ENCODE measurements around the gene ALDH1A3.

The ALDH1A3 gene

GRCh38 chr15:100893261-100893963 is 13.8 kb downstream of the ALDH1A3 start:
- Histone ChIP-seq H3K9me3 (ENCODE audit: severe bottlenecking) (no peaks in the 10 kb centered on the region), H3K27ac (no peak overlapping the region), H3K36me3 (no peaks in the 10 kb centered on the region), H3K27me3 (ENCODE audit: insufficient read depth, low read depth, severe bottlenecking) (no peaks in the 10 kb centered on the region), H3K4me3 (ENCODE audit: low read depth, low read length) (no peak overlapping the region)
- no peak for TF ChIP-seq CTCF (IDR thresholded peaks at IDR 0.05; ENCODE audit: low read depth, low read length)
- DNase-seq, result no peak

- no peak for DNase-seq
- Histone ChIP-seq H3K27me3 (ENCODE audit: insufficient read depth, low read depth, severe bottlenecking) (no peaks in the 10 kb centered on the region), H3K27ac (no peak overlapping the region), H3K36me3 (no peaks in the 10 kb centered on the region), H3K4me3 (ENCODE audit: low read depth, low read length) (no peak overlapping the region), H3K9me3 (ENCODE audit: severe bottlenecking) (no peaks in the 10 kb centered on the region)
- no peak for TF ChIP-seq CTCF (IDR thresholded peaks at IDR 0.05; ENCODE audit: low read depth, low read length)
These were observed 14.3 kb downstream of the ALDH1A3 start for GRCh38 chr15:100893964-100894295.

DNA sequence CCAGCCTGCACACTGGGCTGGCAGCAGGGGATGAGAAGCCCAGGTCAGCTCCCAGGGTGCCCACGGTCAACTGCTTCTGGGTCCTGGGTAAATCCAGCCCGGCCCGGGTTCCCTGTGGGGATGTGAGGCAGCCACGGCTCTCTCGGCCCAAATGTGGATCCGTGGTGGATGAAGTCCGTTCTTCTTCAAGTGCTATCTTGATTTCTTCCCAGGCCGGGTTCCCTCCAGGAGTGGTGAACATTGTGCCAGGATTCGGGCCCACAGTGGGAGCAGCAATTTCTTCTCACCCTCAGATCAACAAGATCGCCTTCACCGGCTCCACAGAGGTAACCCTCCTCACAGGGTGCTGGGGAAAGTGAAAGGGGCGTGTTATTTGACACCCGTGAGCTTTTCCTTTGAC is 16.1 kb downstream of the ALDH1A3 start:
- Histone ChIP-seq H3K9me3 (ENCODE audit: severe bottlenecking) (no peaks in the 10 kb centered on the region), H3K27me3 (ENCODE audit: insufficient read depth, low read depth, severe bottlenecking) (no peaks in the 10 kb centered on the region), H3K4me3 (ENCODE audit: low read depth, low read length) (no peak overlapping the region), H3K27ac (no peak overlapping the region), H3K36me3 (no peaks in the 10 kb centered on the region)
- no peak for TF ChIP-seq CTCF (IDR thresholded peaks at IDR 0.05; ENCODE audit: low read depth, low read length)
- no peak for DNase-seq

DNA sequence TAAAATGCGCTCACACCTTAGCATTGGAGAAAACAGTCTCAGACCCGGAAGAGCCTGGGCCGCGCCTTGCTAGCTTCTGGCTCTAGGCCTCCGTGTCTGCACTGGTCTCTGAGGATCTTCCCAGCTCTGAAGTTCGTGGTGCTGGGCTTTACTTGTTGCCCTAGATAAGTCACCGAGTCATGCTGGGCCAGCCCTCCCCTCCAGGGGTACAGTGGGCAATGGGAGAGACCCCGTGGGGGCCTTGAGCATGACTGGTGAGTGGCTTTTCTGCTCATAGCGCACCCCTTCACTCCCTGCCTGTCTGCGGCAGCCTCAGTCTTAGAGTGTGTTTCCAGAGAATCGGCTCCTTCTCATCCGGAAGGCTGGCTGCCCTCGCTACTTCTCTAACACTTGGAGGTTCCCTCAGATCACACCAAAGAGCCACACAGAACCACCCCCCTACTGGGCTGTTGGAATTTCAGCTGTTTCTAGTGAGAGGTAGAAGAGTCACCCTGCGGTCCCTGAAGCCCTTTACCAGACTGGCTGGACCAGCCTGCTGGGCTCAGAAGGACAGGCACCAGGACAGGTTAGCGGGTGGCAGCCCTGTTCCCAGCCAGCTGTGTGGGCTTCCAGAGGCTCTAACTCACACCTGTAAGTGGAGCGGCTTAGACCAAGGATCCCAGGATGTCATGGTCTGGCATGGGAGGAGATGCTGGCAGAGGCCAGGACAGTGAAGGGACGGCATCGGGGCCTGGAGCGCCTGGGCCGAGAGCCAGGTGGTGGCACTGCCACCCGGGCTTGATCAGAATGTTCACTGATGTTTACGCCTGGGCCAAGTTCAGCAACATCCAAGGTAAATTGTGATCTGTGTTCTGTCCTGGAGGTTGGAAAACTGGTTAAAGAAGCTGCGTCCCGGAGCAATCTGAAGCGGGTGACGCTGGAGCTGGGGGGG is 17.9 kb downstream of the ALDH1A3 start:
- DNase-seq, result no peak
- Histone ChIP-seq H3K9me3 (ENCODE audit: severe bottlenecking) (no peaks in the 10 kb centered on the region), H3K27ac (no peak overlapping the region), H3K36me3 (no peaks in the 10 kb centered on the region), H3K4me3 (ENCODE audit: low read depth, low read length) (no peak overlapping the region), H3K27me3 (ENCODE audit: insufficient read depth, low read depth, severe bottlenecking) (no peaks in the 10 kb centered on the region)
- no peak for TF ChIP-seq CTCF (IDR thresholded peaks at IDR 0.05; ENCODE audit: low read depth, low read length)

DNA sequence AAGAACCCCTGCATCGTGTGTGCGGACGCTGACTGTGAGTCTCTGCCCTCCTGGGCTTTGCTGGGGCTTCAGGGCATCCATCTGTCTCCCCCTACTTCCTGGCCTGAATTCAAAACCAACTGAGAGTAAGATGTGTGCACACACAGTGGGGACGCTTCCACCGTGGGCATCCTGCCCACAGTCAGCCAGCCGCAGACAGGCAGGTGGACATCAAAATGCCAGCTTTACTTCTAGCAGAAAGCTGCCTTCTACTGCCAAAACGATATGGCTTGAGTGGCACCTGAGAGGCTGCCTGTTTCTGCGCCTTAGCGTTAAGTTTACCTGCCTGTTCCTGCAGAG is 18.5 kb downstream of the ALDH1A3 start:
- H3K36me3 ChIP-seq, result no peaks in the 10 kb centered on the region
- no peak overlapping the region for H3K27ac ChIP-seq
- no peaks in the 10 kb centered on the region for H3K27me3 ChIP-seq (ENCODE audit: insufficient read depth, low read depth, severe bottlenecking)
- H3K9me3 ChIP-seq (ENCODE audit: severe bottlenecking), result no peaks in the 10 kb centered on the region
- no peak for TF ChIP-seq CTCF (IDR thresholded peaks at IDR 0.05; ENCODE audit: low read depth, low read length)
- no peak for DNase-seq
- H3K4me3 ChIP-seq (ENCODE audit: low read depth, low read length), result no peak overlapping the region
